HEK293T (cell line): Measurements from ENCODE around the gene ADAMTS19.

Experiments
- CTCF ChIA-PET: fragments of 350-600 bp; formaldehyde crosslinking; extraction: SDS; loops from one replicate; lab custom pipeline; 2021; ENCODE audit warnings: antibody characterized with exemption, inconsistent platforms; lab: Yijun Ruan, JAX
- POLR2A ChIA-PET: fragments of 350-600 bp; formaldehyde crosslinking; extraction: SDS; loops from one replicate; lab custom pipeline; 2020; ENCODE audit warnings: antibody characterized with exemption, inconsistent platforms; lab: Yijun Ruan, JAX
- DNase-seq: peaks from one replicate; pipeline ENCODE4 v3.0.0; 2012; ENCODE audit warnings: mixed read lengths; ENCODE audit errors: extremely low spot score
- ARNT ChIP-seq: fragments of 450-650 bp; IDR thresholded peaks from 2 replicates; pipeline ENCODE4 v1.6.1; 2017; ENCODE audit warnings: mild to moderate bottlenecking
- BHLHE40 ChIP-seq: fragments of 450-650 bp; IDR thresholded peaks from 2 replicates; pipeline ENCODE4 v1.6.1; 2016; ENCODE audit warnings: mild to moderate bottlenecking, moderate library complexity, borderline replicate concordance
- CTBP1 ChIP-seq: fragments of 450-650 bp; IDR thresholded peaks from 2 replicates; pipeline ENCODE4 v1.6.1; 2016; ENCODE audit warnings: borderline replicate concordance
- ELF4 ChIP-seq: fragments of 450-650 bp; IDR thresholded peaks from 2 replicates; pipeline ENCODE4 v1.6.1; 2017; ENCODE audit warnings: antibody characterized with exemption
- FOXA1 ChIP-seq: fragments of 450-650 bp; IDR thresholded peaks from 2 replicates; pipeline ENCODE4 v1.6.1; 2016; ENCODE audit warnings: mild to moderate bottlenecking
- FOXK2 ChIP-seq: fragments of 450-650 bp; IDR thresholded peaks from 2 replicates; pipeline ENCODE4 v1.6.1; 2016; ENCODE audit warnings: mild to moderate bottlenecking
- FOXM1 ChIP-seq: fragments of 450-650 bp; IDR thresholded peaks from 2 replicates; pipeline ENCODE4 v1.6.1; 2017; ENCODE audit warnings: mild to moderate bottlenecking, borderline replicate concordance
- HDGF ChIP-seq: fragments of 450-650 bp; IDR thresholded peaks from 2 replicates; pipeline ENCODE4 v1.6.1; 2017; ENCODE audit warnings: antibody characterized with exemption, borderline replicate concordance
- L3MBTL2 ChIP-seq: fragments of 450-650 bp; conservative IDR thresholded peaks from 2 replicates; pipeline ENCODE4 v1.6.1; 2016; ENCODE audit warnings: mild to moderate bottlenecking
- LEF1 ChIP-seq: fragments of 450-650 bp; IDR thresholded peaks from 2 replicates; pipeline ENCODE4 v1.6.1; 2017; ENCODE audit warnings: mild to moderate bottlenecking, borderline replicate concordance
- NFRKB ChIP-seq: fragments of 450-650 bp; IDR thresholded peaks from 2 replicates; pipeline ENCODE4 v1.6.1; 2016; ENCODE audit warnings: mild to moderate bottlenecking, moderate library complexity
- PKNOX1 ChIP-seq: fragments of 450-650 bp; IDR thresholded peaks from 2 replicates; pipeline ENCODE4 v1.6.1; 2016
- SP1 ChIP-seq: fragments of 450-650 bp; IDR thresholded peaks from 2 replicates; pipeline ENCODE4 v1.6.1; 2017
- SUZ12 ChIP-seq: fragments of 450-650 bp; IDR thresholded peaks from 2 replicates; pipeline ENCODE4 v1.6.1; 2016; ENCODE audit warnings: mild to moderate bottlenecking
- TARDBP ChIP-seq: fragments of 450-650 bp; IDR thresholded peaks from 2 replicates; pipeline ENCODE4 v1.6.1; 2016
- ZNF384 ChIP-seq: fragments of 450-650 bp; IDR thresholded peaks from 2 replicates; pipeline ENCODE4 v1.6.1; 2016

ADAMTS19 gene

GRCh38 chr5:129448654-129449053 is 11.4 kb upstream of the ADAMTS19 start:
- ChIA-PET CTCF (no interaction called here), POLR2A (no interaction called here)
- DNase-seq: no peak
- TF ChIP-seq ELF4: no peak
- TF ChIP-seq CTBP1: no peak
- TF ChIP-seq L3MBTL2: no peak
- no peak for TF ChIP-seq FOXK2
- TF ChIP-seq BHLHE40: no peak
- no peak for TF ChIP-seq SP1

- ChIA-PET POLR2A (no interaction called here), CTCF (no interaction called here)
- DNase-seq: no peak
- TF ChIP-seq L3MBTL2 (no peak), BHLHE40 (no peak), SP1 (no peak)
These were observed 5.6 kb upstream of the ADAMTS19 start for GRCh38 chr5:129454461-129454860.

- ChIA-PET POLR2A (interaction anchor here (1.2 kb wide), 1 partner anchor 312 kb away, joined by 3 read pairs; no protein-coding TSS in a partner anchor), CTCF (no interaction called here)
- DNase-seq: peak; percentile 8
- TF ChIP-seq ARNT: no peak
- TF ChIP-seq L3MBTL2: peak; percentile 47; the same call in 1 of the 2 replicates
These were observed 685 bp upstream of the ADAMTS19 start for GRCh38 chr5:129459450-129459776.

GRCh38 chr5:129460672-129460935 is 506 bp downstream of the ADAMTS19 start:
- TF ChIP-seq FOXA1: no peak
- 0 out of 2 replicates have a peak, but pooled peaks have one; percentile 12 for TF ChIP-seq L3MBTL2
- TF ChIP-seq BHLHE40: no peak
- no peak for TF ChIP-seq TARDBP
- TF ChIP-seq PKNOX1: no peak
- TF ChIP-seq NFRKB: no peak
- DNase-seq: no peak
- POLR2A ChIA-PET: interaction anchor here (0.6 to 1.6 kb wide), 2 partner anchors 11 to 69 kb away, joined by 3 to 4 read pairs; no protein-coding TSS in a partner anchor

GRCh38 chr5:129460936-129461710 is 1.0 kb downstream of the ADAMTS19 start:
- ChIA-PET CTCF (interaction anchor here (0.6 to 1.4 kb wide), 7 partner anchors 11 to 310 kb away, joined by 3 to 5 read pairs (median 3); no protein-coding TSS in a partner anchor), POLR2A (interaction anchor here (0.6 to 1.6 kb wide), 3 partner anchors 11 to 70 kb away, joined by 3 to 4 read pairs (median 4); no protein-coding TSS in a partner anchor)
- TF ChIP-seq FOXA1 (no peak), FOXM1 (peak; percentile 21; the same call in 1 of the 2 replicates)
- DNase-seq: peak; percentile 77

More at GRCh38 chr5:129460672-129460935, 506 bp downstream of the ADAMTS19 start:
- CTCF ChIA-PET: interaction anchor here (0.6 to 1.4 kb wide), 4 partner anchors 15 to 308 kb away, joined by 3 to 4 read pairs (median 4); no protein-coding TSS in a partner anchor

- POLR2A ChIA-PET: interaction anchor here (0.8 to 1.6 kb wide), 2 partner anchors 10 to 56 kb away, joined by 4 read pairs; no protein-coding TSS in a partner anchor
- DNase-seq: no peak
- no peak for TF ChIP-seq FOXK2
- TF ChIP-seq LEF1: no peak
- CTCF ChIA-PET: interaction anchor here (0.6 to 1.4 kb wide), 5 partner anchors 10 to 413 kb away, joined by 3 to 5 read pairs (median 4); no protein-coding TSS in a partner anchor
These were observed 1.7 kb downstream of the ADAMTS19 start for GRCh38 chr5:129461711-129462332.

- CTCF ChIA-PET: interaction anchor here (0.5 kb wide), 1 partner anchor 183 kb away, joined by 3 read pairs; no protein-coding TSS in a partner anchor
- POLR2A ChIA-PET: no interaction called here
- TF ChIP-seq ELF4 (no peak), ARNT (no peak), SP1 (no peak), LEF1 (no peak), FOXA1 (no peak), BHLHE40 (no peak), ZNF384 (no peak), NFRKB (no peak), TARDBP (no peak), CTBP1 (no peak), FOXK2 (no peak), L3MBTL2 (no peak), HDGF (no peak), PKNOX1 (no peak), FOXM1 (no peak), SUZ12 (no peak)
- DNase-seq: no peak
These were observed 5.8 kb downstream of the ADAMTS19 start for GRCh38 chr5:129465776-129466344.
